HG03159 (cell line): ENCODE results near the gene PDE8A.
"Not testable (repeated sequence)": the region's sequence is repeated elsewhere in the genome, so short reads cannot be mapped to it uniquely, and the experiment has no call there.

Experiments
- ATAC-seq: cut with Tn5 transposase; IDR thresholded peaks from one replicate; pipeline ENCODE4 v1.9.1; 2021; ENCODE audit warnings: mild to moderate bottlenecking, moderate library complexity; ENCODE audit not compliant: unreplicated experiment

The PDE8A gene

GRCh38 chr15:84988909-84989644 lies 7.4 kb downstream of the PDE8A start:
- ATAC-seq, result no peak

- ATAC-seq, result no peak
These were observed 8.9 kb downstream of the PDE8A start for GRCh38 chr15:84990507-84990906.

- no peak for ATAC-seq
These were observed 9.5 kb downstream of the PDE8A start for GRCh38 chr15:84991014-84991712.

GRCh38 chr15:84992157-84992944 lies 10.7 kb downstream of the PDE8A start:
- no peak for ATAC-seq

GRCh38 chr15:84996055-84996454 lies 14.4 kb downstream of the PDE8A start:
- no peak for ATAC-seq

- not testable (repeated sequence) for ATAC-seq
These were observed 15.1 kb downstream of the PDE8A start for GRCh38 chr15:84996714-84997113.

- ATAC-seq, result not testable (repeated sequence)
These were observed 15.6 kb downstream of the PDE8A start for GRCh38 chr15:84997214-84997613.

GRCh38 chr15:85000189-85000864 lies 18.7 kb downstream of the PDE8A start:
- ATAC-seq, result no peak

GRCh38 chr15:85000937-85001336 lies 19.3 kb downstream of the PDE8A start:
- no peak for ATAC-seq

GRCh38 chr15:85002517-85002916 lies 20.9 kb downstream of the PDE8A start:
- ATAC-seq, result no peak

- no peak for ATAC-seq
These were observed 22.1 kb downstream of the PDE8A start for GRCh38 chr15:85003593-85004312.

GRCh38 chr15:85004550-85004949 lies 22.9 kb downstream of the PDE8A start:
- ATAC-seq, result no peak

GRCh38 chr15:85005319-85005718 lies 23.7 kb downstream of the PDE8A start:
- ATAC-seq, result no peak

GRCh38 chr15:85005746-85006145 lies 24.1 kb downstream of the PDE8A start:
- ATAC-seq, result no peak

- no peak for ATAC-seq
These were observed 24.5 kb downstream of the PDE8A start for GRCh38 chr15:85006201-85006600.

- no peak for ATAC-seq
These were observed 25.0 kb downstream of the PDE8A start for GRCh38 chr15:85006655-85007054.

- no peak for ATAC-seq
These were observed 25.5 kb downstream of the PDE8A start for GRCh38 chr15:85007137-85007536.

- no peak for ATAC-seq
These were observed 26.2 kb downstream of the PDE8A start for GRCh38 chr15:85007741-85008397.

- ATAC-seq, result no peak
These were observed 27.0 kb downstream of the PDE8A start for GRCh38 chr15:85008474-85009260.
